Measurements from ENCODE around the gene CAMP.

- TF ChIP-seq CTCF (IDR thresholded peaks at IDR 0.05; ENCODE audit: poor library complexity) (no peak), EZH2phosphoT487 (IDR thresholded peaks at IDR 0.05; ENCODE audit: low read depth, severe bottlenecking, unreplicated experiment) (no peak), EZH2 (IDR thresholded peaks at IDR 0.05; ENCODE audit: borderline replicate concordance) (no peak)
Measured at GRCh38 chr3:48187579-48188265, 35.6 kb upstream of the CAMP start.
